IMR-90 (cell line): Measurements from ENCODE around the gene ZNF513.

Experiments
- CEBPB ChIP-seq: IDR thresholded peaks from 2 replicates; pipeline ENCODE4 v1.6.1; 2012; ENCODE audit warnings: low read depth, low read length, improper control_type of control experiment
- CHD1 ChIP-seq: IDR thresholded peaks from 2 replicates; pipeline ENCODE4 v1.6.1; 2012; ENCODE audit warnings: low read depth, low read length, improper control_type of control experiment
- FOS ChIP-seq: fragments of 150-350 bp; IDR thresholded peaks from 2 replicates; pipeline ENCODE4 v1.6.1; 2016; ENCODE audit warnings: low read depth, low read length
- MAFK ChIP-seq: IDR thresholded peaks from 2 replicates; pipeline ENCODE4 v1.6.1; 2012; ENCODE audit warnings: low read depth, low read length, improper control_type of control experiment
- MAZ ChIP-seq: IDR thresholded peaks from 2 replicates; pipeline ENCODE4 v1.6.1; 2012; ENCODE audit warnings: low read depth, mild to moderate bottlenecking, low read length, improper control_type of control experiment, moderate library complexity, borderline replicate concordance
- NFE2L2 ChIP-seq: fragments of 150-350 bp; IDR thresholded peaks from 2 replicates; pipeline ENCODE4 v1.6.1; 2016; ENCODE audit warnings: low read depth, mild to moderate bottlenecking, low read length
- POLR2A ChIP-seq: IDR thresholded peaks from 2 replicates; pipeline ENCODE4 v1.6.1; 2012; ENCODE audit warnings: mild to moderate bottlenecking, low read depth, low read length
- RAD21 ChIP-seq: IDR thresholded peaks from 2 replicates; pipeline ENCODE4 v1.6.1; 2012; ENCODE audit warnings: low read length, improper control_type of control experiment
- RCOR1 ChIP-seq: IDR thresholded peaks from 2 replicates; pipeline ENCODE4 v1.6.1; 2012; ENCODE audit warnings: mild to moderate bottlenecking, low read length, improper control_type of control experiment; ENCODE audit not compliant: insufficient replicate concordance
- SMC3 ChIP-seq: fragments of 150-350 bp; IDR thresholded peaks from 2 replicates; pipeline ENCODE4 v1.6.1; 2016; ENCODE audit warnings: low read depth, mild to moderate bottlenecking, antibody characterized with exemption, low read length, moderate library complexity
- TF ChIP-seq, protein P1 (sequence below): conservative IDR thresholded peaks from 2 replicates; pipeline ENCODE4 v1.5.1; 2012; ENCODE audit warnings: mild to moderate bottlenecking, low read depth, low read length, improper control_type of control experiment

DNA sequence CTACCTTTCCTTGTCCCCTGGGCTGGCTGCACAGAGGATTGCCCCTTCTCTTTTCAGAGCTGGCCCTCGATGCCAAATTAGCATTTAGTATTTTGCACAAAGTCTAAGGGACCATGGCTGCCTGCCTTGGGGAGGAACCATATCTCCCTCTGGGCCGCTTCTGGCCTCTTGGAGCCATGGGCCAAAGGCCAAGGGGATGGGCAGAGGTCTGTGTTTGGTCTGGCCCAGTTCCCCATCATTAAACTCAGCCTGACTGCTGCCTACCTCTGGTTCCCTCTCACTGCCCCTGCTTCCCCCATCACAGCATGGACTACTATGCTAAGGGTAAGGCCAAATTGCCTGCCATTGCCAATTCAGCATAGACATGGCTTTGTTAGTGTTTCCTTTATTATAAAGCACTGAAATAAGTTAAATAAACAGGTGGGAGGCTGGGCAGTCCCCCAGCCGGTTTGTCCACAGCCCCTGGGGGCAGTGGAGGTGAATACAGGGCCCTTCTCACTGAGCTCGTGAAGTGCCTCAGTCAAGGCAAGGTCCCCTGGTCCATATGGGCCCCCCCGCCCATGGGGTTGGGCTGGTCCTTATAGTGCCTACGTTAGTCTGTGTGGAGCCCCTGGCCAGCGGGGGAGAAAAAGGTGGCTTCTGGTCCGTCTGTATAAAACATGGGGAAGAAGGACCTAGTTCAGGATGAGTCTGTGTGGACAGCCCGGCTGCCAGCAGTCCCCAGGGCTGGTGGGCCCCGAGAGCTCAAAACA lies 3.5 kb downstream of the ZNF513 start:
- TF ChIP-seq, protein P1, sequence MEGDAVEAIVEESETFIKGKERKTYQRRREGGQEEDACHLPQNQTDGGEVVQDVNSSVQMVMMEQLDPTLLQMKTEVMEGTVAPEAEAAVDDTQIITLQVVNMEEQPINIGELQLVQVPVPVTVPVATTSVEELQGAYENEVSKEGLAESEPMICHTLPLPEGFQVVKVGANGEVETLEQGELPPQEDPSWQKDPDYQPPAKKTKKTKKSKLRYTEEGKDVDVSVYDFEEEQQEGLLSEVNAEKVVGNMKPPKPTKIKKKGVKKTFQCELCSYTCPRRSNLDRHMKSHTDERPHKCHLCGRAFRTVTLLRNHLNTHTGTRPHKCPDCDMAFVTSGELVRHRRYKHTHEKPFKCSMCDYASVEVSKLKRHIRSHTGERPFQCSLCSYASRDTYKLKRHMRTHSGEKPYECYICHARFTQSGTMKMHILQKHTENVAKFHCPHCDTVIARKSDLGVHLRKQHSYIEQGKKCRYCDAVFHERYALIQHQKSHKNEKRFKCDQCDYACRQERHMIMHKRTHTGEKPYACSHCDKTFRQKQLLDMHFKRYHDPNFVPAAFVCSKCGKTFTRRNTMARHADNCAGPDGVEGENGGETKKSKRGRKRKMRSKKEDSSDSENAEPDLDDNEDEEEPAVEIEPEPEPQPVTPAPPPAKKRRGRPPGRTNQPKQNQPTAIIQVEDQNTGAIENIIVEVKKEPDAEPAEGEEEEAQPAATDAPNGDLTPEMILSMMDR, result no peak
- no peak for TF ChIP-seq FOS
- no peak for TF ChIP-seq CHD1
- no peak for TF ChIP-seq POLR2A
- TF ChIP-seq MAFK, result no peak
- TF ChIP-seq SMC3, result no peak
- no peak for TF ChIP-seq RCOR1
- no peak for TF ChIP-seq NFE2L2
- TF ChIP-seq MAZ, result no peak
- TF ChIP-seq CEBPB, result no peak
- TF ChIP-seq RAD21, result no peak
